Measurements from ENCODE around the gene SFN.
"Not testable (repeated sequence)": the region's sequence is repeated elsewhere in the genome, so short reads cannot be mapped to it uniquely, and the experiment has no call there.

SFN gene

GRCh38 chr1:26862781-26863684 lies at the start of gene SFN:
Gene SFN, plus strand, starts transcription at chr1:26863149. Its CDS starts 64 bp downstream, at chr1:26863213.
- peak; percentile 80 for DNase-seq

- DNase-seq, result no peak
Observed at GRCh38 chr1:26814377-26814776, 48.6 kb upstream of the SFN start.

- DNase-seq, result no peak
Observed at GRCh38 chr1:26814893-26815292, 48.1 kb upstream of the SFN start.

GRCh38 chr1:26820784-26821269 lies 42.1 kb upstream of the SFN start:
- no peak for DNase-seq

GRCh38 chr1:26822737-26823395 lies 40.1 kb upstream of the SFN start:
- DNase-seq, result no peak

- DNase-seq, result no peak
Observed at GRCh38 chr1:26824731-26825130, 38.2 kb upstream of the SFN start.

GRCh38 chr1:26826261-26827105 lies 36.5 kb upstream of the SFN start, which contains the start of gene ZDHHC18:
Gene ZDHHC18, plus strand, starts transcription at chr1:26826688. Its CDS starts 117 bp downstream, at chr1:26826805.
- peak; percentile 74 for DNase-seq

GRCh38 chr1:26827106-26827604 lies 35.8 kb upstream of the SFN start:
- DNase-seq, result no peak

GRCh38 chr1:26827663-26828062 lies 35.3 kb upstream of the SFN start:
- no peak for DNase-seq

- peak; percentile 40 for DNase-seq
Observed at GRCh38 chr1:26828411-26828991, 34.4 kb upstream of the SFN start.

- DNase-seq, result no peak
Observed at GRCh38 chr1:26829184-26829911, 33.6 kb upstream of the SFN start.

- no peak for DNase-seq
Observed at GRCh38 chr1:26831059-26831458, 31.9 kb upstream of the SFN start.

GRCh38 chr1:26831546-26832248 lies 31.3 kb upstream of the SFN start:
- DNase-seq, result no peak

- DNase-seq, result no peak
Observed at GRCh38 chr1:26832249-26832960, 30.5 kb upstream of the SFN start.

- peak; percentile 85 for DNase-seq
Observed at GRCh38 chr1:26833432-26834405, 29.2 kb upstream of the SFN start.

- DNase-seq, result not testable (repeated sequence)
Observed at GRCh38 chr1:26837665-26838064, 25.3 kb upstream of the SFN start.

- DNase-seq, result peak; percentile 53
Observed at GRCh38 chr1:26838474-26839338, 24.2 kb upstream of the SFN start.

- DNase-seq, result no peak
Observed at GRCh38 chr1:26839339-26839722, 23.6 kb upstream of the SFN start.

Measured in activated CD4-positive, alpha-beta T cell treated with anti-CD3 and anti-CD28 coated beads for 48 hours (primary cell).